ENCODE measurements around the gene SPAG17. TPM values are rescaled to one million over a fixed set of nuclear protein-coding genes. Genes with fewer than 3 reads are reported as not detected.

SPAG17 gene
- total and polyA plus RNA-seq, 4 experiments from 2014 or later: not detected

DNA sequence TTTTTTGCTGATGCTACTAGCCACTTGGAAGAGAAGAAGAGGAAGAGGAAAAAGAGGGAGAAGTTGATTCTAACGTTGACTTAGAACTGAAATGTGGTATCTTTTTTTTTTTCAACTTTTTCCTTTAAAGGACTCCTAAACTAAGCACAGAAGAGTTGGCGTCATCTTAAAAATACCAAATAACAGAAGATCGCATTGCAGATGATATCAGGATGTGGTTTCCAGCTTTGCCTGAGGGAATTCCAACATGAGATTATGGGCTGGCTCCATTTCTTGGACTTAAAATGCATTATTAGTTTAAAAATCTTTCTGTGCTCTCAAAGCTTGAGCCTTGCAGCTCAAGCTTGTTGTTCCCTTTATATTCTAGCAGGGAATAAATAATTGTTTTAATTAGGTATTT lies 225.7 kb downstream of the SPAG17 start:
- ChIA-PET CTCF (ENCODE audit: partially characterized antibody) (interaction anchor here (1.2 kb wide), 1 partner anchor 12 kb away, joined by 3 read pairs; no protein-coding TSS in a partner anchor), POLR2A (ENCODE audit: partially characterized antibody) (no interaction called here)
- Histone ChIP-seq H3K27ac (ENCODE audit: low read depth, low read length) (no peak overlapping the region), H3K4me3 (ENCODE audit: low read length in 2 of 2) (no peak overlapping the region), H3K4me1 (ENCODE audit: insufficient read depth, low read length) (no peaks in the 10 kb centered on the region), H3K36me3 (ENCODE audit: insufficient read depth, low read length) (peaks cover 42% of the 10 kb centered on the region), H3K27me3 (ENCODE audit: insufficient read depth, low read length) (no peaks in the 10 kb centered on the region), H3K9me3 (ENCODE audit: control insufficient read depth in 1 of 2, low read length in 2 of 2) (no peaks in the 10 kb centered on the region)
- DNase-seq: no peak
- no peaks in the 10 kb centered on the region for H3K9me3 Mint-ChIP-seq
- no peak overlapping the region for H3K27ac Mint-ChIP-seq
- peaks cover 51 to 69% of the 10 kb centered on the region in 2 donors for H3K36me3 Mint-ChIP-seq
- intact Hi-C loops (cut with micrococcal nuclease): no loop called here
- no peaks in the 10 kb centered on the region for H3K27me3 Mint-ChIP-seq
- H3K4me3 Mint-ChIP-seq: no peak overlapping the region
- H3K4me1 Mint-ChIP-seq: no peaks in the 10 kb centered on the region

DNA sequence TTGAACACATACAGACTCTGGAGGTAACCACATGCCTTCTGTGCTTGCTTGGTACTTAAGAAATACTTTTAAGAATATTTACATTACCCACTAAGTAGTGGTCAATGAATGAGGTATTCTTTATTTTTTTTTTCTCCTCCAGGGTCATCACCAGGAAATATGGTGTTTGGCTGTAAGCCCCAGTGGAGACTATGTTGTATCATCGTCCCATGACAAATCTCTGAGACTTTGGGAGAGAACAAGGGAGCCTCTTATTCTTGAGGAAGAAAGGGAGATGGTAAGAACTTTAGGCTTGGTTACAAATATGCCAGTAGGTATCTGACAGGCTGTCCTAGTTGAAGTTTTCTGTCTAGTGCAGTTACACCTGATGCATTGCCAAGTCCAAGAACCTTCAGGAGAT lies 232.6 kb downstream of the SPAG17 start:
- Mint-ChIP-seq H3K36me3 (peaks cover 78 to 89% of the 10 kb centered on the region in 2 donors), H3K9me3 (no peaks in the 10 kb centered on the region), H3K4me1 (no peaks in the 10 kb centered on the region), H3K4me3 (no peak overlapping the region), H3K27me3 (no peaks in the 10 kb centered on the region), H3K27ac (no peak overlapping the region)
- POLR2A ChIA-PET (ENCODE audit: partially characterized antibody): no interaction called here
- Histone ChIP-seq H3K4me3 (ENCODE audit: low read length in 2 of 2) (no peak overlapping the region), H3K27me3 (ENCODE audit: insufficient read depth, low read length) (no peaks in the 10 kb centered on the region), H3K27ac (ENCODE audit: low read depth, low read length) (no peak overlapping the region), H3K9me3 (ENCODE audit: control insufficient read depth in 1 of 2, low read length in 2 of 2) (no peaks in the 10 kb centered on the region), H3K36me3 (ENCODE audit: insufficient read depth, low read length) (peaks cover 68% of the 10 kb centered on the region), H3K4me1 (ENCODE audit: insufficient read depth, low read length) (no peaks in the 10 kb centered on the region)
- intact Hi-C loops (cut with micrococcal nuclease): no loop called here
- no peak for DNase-seq
- CTCF ChIA-PET (ENCODE audit: partially characterized antibody): no interaction called here

DNA sequence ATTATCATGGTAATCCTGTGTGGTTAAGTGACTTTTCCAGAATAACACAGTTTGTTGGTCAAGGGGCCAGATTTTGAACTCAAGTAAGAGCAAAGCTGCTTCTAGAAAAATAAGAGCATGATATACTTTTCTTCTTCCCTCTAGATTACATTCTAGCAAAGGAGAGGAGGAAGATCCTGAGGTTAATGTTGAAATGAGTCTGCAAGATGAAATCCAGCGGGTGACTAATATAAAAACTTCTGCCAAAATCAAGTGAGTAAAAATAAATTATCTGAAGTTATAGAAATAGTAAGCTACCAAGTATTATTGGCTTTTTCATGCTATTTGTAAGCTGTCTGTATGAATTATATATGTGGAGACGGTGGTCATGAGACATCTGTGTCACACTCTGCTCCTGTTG lies 242.7 kb downstream of the SPAG17 start:
- Mint-ChIP-seq H3K36me3 (peaks cover 69 to 81% of the 10 kb centered on the region in 2 donors), H3K27me3 (no peaks in the 10 kb centered on the region), H3K4me3 (no peak overlapping the region), H3K9me3 (no peaks in the 10 kb centered on the region), H3K4me1 (peaks cover 0 to 6% (median 2%) of the 10 kb centered on the region in 4 donors), H3K27ac (peak overlapping the region in 1 of 7 donors; percentile 6)
- peaks cover 77% of the 10 kb centered on the region for H3K36me3 ChIP-seq (ENCODE audit: insufficient read depth, low read length)
- H3K4me1 ChIP-seq (ENCODE audit: insufficient read depth, low read length): no peaks in the 10 kb centered on the region
- no peaks in the 10 kb centered on the region for H3K9me3 ChIP-seq (ENCODE audit: control insufficient read depth in 1 of 2, low read length in 2 of 2)
- no peaks in the 10 kb centered on the region for H3K27me3 ChIP-seq (ENCODE audit: insufficient read depth, low read length)
- POLR2A ChIA-PET (ENCODE audit: partially characterized antibody): no interaction called here
- CTCF ChIA-PET (ENCODE audit: partially characterized antibody): no interaction called here
- no peak for DNase-seq
- H3K4me3 ChIP-seq (ENCODE audit: low read length in 2 of 2): no peak overlapping the region
- intact Hi-C loops (cut with micrococcal nuclease): no loop called here
- H3K27ac ChIP-seq (ENCODE audit: low read depth, low read length): no peak overlapping the region

DNA sequence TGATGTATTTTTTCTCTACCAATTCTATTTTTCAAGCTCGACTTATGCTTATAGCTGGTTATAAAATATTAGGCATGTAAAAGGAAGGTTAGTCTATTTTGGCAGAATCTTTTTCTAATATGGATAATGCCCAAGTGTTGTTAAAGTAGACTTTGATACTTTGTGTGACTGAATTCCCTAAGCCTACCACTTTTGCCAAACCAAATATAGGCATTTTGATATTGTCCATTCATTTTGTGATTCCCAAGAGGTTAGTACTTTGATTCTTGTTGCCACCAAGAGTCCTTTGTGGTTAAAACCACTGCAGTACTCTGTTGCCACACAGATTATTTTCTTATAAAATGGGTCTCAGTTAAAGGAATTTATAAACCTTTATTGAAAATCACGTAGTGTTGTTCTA lies 251.3 kb downstream of the SPAG17 start:
- no peak for DNase-seq
- no peak overlapping the region for H3K27ac ChIP-seq (ENCODE audit: low read depth, low read length)
- H3K4me3 ChIP-seq (ENCODE audit: low read length in 2 of 2): no peak overlapping the region
- H3K4me1 ChIP-seq (ENCODE audit: insufficient read depth, low read length): peaks cover 25% of the 10 kb centered on the region
- ChIA-PET POLR2A (ENCODE audit: partially characterized antibody) (no interaction called here), CTCF (ENCODE audit: partially characterized antibody) (interaction anchor here (0.9 kb wide), 1 partner anchor 17 kb away, joined by 3 read pairs; no protein-coding TSS in a partner anchor)
- no peaks in the 10 kb centered on the region for H3K27me3 Mint-ChIP-seq
- H3K4me3 Mint-ChIP-seq: no peak overlapping the region
- H3K27ac Mint-ChIP-seq: peak overlapping the region in 1 of 7 donors; percentile 1
- peaks cover 33 to 61% of the 10 kb centered on the region in 2 donors for H3K36me3 Mint-ChIP-seq
- intact Hi-C loops (cut with micrococcal nuclease): no loop called here
- peaks cover 30% of the 10 kb centered on the region for H3K36me3 ChIP-seq (ENCODE audit: insufficient read depth, low read length)
- no peaks in the 10 kb centered on the region for H3K9me3 ChIP-seq (ENCODE audit: control insufficient read depth in 1 of 2, low read length in 2 of 2)
- peaks cover 28 to 44% (median 37%) of the 10 kb centered on the region in 4 donors for H3K4me1 Mint-ChIP-seq
- no peaks in the 10 kb centered on the region for H3K27me3 ChIP-seq (ENCODE audit: insufficient read depth, low read length)
- H3K9me3 Mint-ChIP-seq: no peaks in the 10 kb centered on the region

DNA sequence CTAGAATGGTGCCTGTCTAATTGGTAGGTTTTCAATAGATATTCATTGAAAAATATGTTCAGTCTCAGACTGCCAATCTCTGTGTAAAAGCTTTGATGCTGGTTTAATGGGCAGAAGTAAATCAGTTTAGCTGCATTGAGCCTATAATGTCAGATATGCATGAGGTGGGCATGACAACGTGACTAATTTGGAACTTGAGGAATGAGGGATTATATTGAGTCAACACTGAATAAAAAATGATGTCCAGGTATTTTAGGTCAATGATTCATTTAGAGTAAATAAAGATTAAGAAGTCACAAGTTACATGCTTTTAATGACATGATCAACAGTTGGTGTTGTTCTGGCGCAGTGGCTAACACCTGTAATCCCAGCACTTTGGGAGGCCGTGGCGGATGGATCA lies 252.5 kb downstream of the SPAG17 start:
- ChIA-PET POLR2A (ENCODE audit: partially characterized antibody) (no interaction called here), CTCF (ENCODE audit: partially characterized antibody) (no interaction called here)
- Mint-ChIP-seq H3K4me3 (peak overlapping the region in 1 of 8 donors; percentile 31), H3K4me1 (peaks cover 31 to 52% (median 42%) of the 10 kb centered on the region in 4 donors), H3K9me3 (no peaks in the 10 kb centered on the region), H3K27ac (peak overlapping the region in 1 of 7 donors; percentile 19), H3K36me3 (peaks cover 21 to 49% of the 10 kb centered on the region in 2 donors), H3K27me3 (no peaks in the 10 kb centered on the region)
- peaks cover 18% of the 10 kb centered on the region for H3K36me3 ChIP-seq (ENCODE audit: insufficient read depth, low read length)
- no peak for DNase-seq
- intact Hi-C loops (cut with micrococcal nuclease): no loop called here
- peaks cover 37% of the 10 kb centered on the region for H3K4me1 ChIP-seq (ENCODE audit: insufficient read depth, low read length)
- H3K27ac ChIP-seq (ENCODE audit: low read depth, low read length): no peak overlapping the region
- no peaks in the 10 kb centered on the region for H3K9me3 ChIP-seq (ENCODE audit: control insufficient read depth in 1 of 2, low read length in 2 of 2)
- no peak overlapping the region for H3K4me3 ChIP-seq (ENCODE audit: low read length in 2 of 2)
- H3K27me3 ChIP-seq (ENCODE audit: insufficient read depth, low read length): no peaks in the 10 kb centered on the region

DNA sequence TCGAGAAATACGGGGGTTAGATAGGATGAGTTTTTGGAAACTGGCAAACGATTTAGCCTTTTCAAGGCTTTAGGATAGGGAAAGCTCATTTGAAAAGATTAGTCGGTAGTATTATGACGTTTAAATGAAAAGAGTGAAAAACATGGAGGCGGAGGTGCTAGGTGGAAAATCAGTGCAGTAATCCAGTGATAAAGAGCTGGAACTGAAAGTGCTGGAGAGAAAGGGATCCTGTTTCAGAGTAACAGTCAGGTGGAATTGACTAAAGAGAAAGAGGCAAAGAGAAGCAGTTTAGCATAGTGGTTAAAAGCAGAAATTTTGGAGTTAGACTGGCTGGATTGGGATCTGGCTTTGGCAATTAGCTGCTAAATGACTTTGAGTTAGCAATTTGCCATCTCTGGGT lies 254.5 kb downstream of the SPAG17 start:
- POLR2A ChIA-PET (ENCODE audit: partially characterized antibody): interaction anchor here (0.8 kb wide), 1 partner anchor 14 kb away, joined by 3 read pairs; no protein-coding TSS in a partner anchor
- CTCF ChIA-PET (ENCODE audit: partially characterized antibody): interaction anchor here (2.8 kb wide), 1 partner anchor 34 kb away, joined by 10 read pairs; no protein-coding TSS in a partner anchor
- H3K36me3 Mint-ChIP-seq: peaks cover 15 to 38% of the 10 kb centered on the region in 2 donors

DNA sequence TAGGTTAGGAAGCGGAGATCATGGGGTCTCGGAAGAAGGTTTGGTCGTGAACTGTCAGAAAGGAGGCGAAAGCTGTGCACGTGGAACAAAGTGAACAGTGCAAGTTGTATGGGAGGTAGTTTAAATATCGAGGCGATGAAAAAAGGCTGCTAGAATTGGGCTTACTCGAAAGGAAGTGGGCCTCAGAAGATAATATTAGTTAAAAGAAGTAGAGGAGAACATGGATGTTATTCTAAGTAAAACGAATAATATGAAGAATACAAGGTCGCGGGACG lies 254.9 kb downstream of the SPAG17 start:
- peak overlapping the region; percentile 93 to 99 (median 97) for H3K27ac Mint-ChIP-seq
- intact Hi-C loops (cut with micrococcal nuclease): loop anchor here (2.0 kb wide), 1 partner anchor 325 kb away; no protein-coding TSS in a partner anchor
- ChIA-PET CTCF (ENCODE audit: partially characterized antibody) (interaction anchor here (2.8 kb wide), 1 partner anchor 34 kb away, joined by 10 read pairs; no protein-coding TSS in a partner anchor), POLR2A (ENCODE audit: partially characterized antibody) (no interaction called here)
- Histone ChIP-seq H3K27me3 (ENCODE audit: insufficient read depth, low read length) (no peaks in the 10 kb centered on the region), H3K9me3 (ENCODE audit: control insufficient read depth in 1 of 2, low read length in 2 of 2) (no peaks in the 10 kb centered on the region), H3K36me3 (ENCODE audit: insufficient read depth, low read length) (peaks cover 7% of the 10 kb centered on the region), H3K27ac (ENCODE audit: low read depth, low read length) (peak overlapping the region; percentile 89), H3K4me3 (ENCODE audit: low read length in 2 of 2) (peak overlapping the region; percentile 66 to 81), H3K4me1 (ENCODE audit: insufficient read depth, low read length) (peaks cover 41% of the 10 kb centered on the region)
- DNase-seq: no peak
- H3K4me1 Mint-ChIP-seq: peaks cover 39 to 66% (median 52%) of the 10 kb centered on the region in 4 donors
- H3K27me3 Mint-ChIP-seq: no peaks in the 10 kb centered on the region
- peaks cover 15 to 38% of the 10 kb centered on the region in 2 donors for H3K36me3 Mint-ChIP-seq
- H3K4me3 Mint-ChIP-seq: peak overlapping the region; percentile 94 to 97 (median 96)
- H3K9me3 Mint-ChIP-seq: no peaks in the 10 kb centered on the region

More for the DNA sequence above, 254.5 kb downstream of the SPAG17 start:
- no peaks in the 10 kb centered on the region for H3K9me3 Mint-ChIP-seq
- Histone ChIP-seq H3K4me1 (ENCODE audit: insufficient read depth, low read length) (peaks cover 41% of the 10 kb centered on the region), H3K9me3 (ENCODE audit: control insufficient read depth in 1 of 2, low read length in 2 of 2) (no peaks in the 10 kb centered on the region), H3K4me3 (ENCODE audit: low read length in 2 of 2) (peak overlapping the region; percentile 66 to 81), H3K27ac (ENCODE audit: low read depth, low read length) (peak overlapping the region; percentile 89), H3K27me3 (ENCODE audit: insufficient read depth, low read length) (no peaks in the 10 kb centered on the region), H3K36me3 (ENCODE audit: insufficient read depth, low read length) (peaks cover 7% of the 10 kb centered on the region)
- H3K27me3 Mint-ChIP-seq: no peaks in the 10 kb centered on the region
- peak in 2 of 5 donors; percentile 0 to 7 for DNase-seq
- H3K27ac Mint-ChIP-seq: peak overlapping the region; percentile 93 to 99 (median 97)
- peak overlapping the region; percentile 94 to 97 (median 96) for H3K4me3 Mint-ChIP-seq
- H3K4me1 Mint-ChIP-seq: peaks cover 39 to 66% (median 52%) of the 10 kb centered on the region in 4 donors
- intact Hi-C loops (cut with micrococcal nuclease): loop anchor here (2.0 kb wide), 1 partner anchor 326 kb away; no protein-coding TSS in a partner anchor
